Effector memory CD8-positive, alpha-beta T cell (primary cell): ENCODE results near the gene AVEN.
A peak's percentile ranks its signal among the peaks of the same experiment; 100 is the strongest.
"Not testable (repeated sequence)": the region's sequence is repeated elsewhere in the genome, so short reads cannot be mapped to it uniquely, and the experiment has no call there.

Experiments used
- ATAC-seq: fragments of 150-1000 bp; cut with Tn5 transposase; replicated peaks from 2 replicates; pipeline ENCODE4 v1.10.0; 2021; ENCODE audit warnings: mild to moderate bottlenecking, moderate library complexity
- DNase-seq, 3 experiments: peaks; one replicate each; pipeline ENCODE4 v3.0.0; 2021
- H3K27ac Mint-ChIP-seq, 2 donors: one replicate each; pipeline ENCODE4 v1.8.0; 2022; ENCODE audit warnings: mild to moderate bottlenecking in 2 of 2, mixed read lengths in 2 of 2, moderate library complexity in 2 of 2
- H3K27me3 Mint-ChIP-seq, 2 donors: one replicate each; pipeline ENCODE4 v1.8.0; 2022; ENCODE audit warnings: mixed read lengths in 2 of 2
- H3K36me3 Mint-ChIP-seq: one replicate; pipeline ENCODE4 v1.8.0; 2022; ENCODE audit warnings: mild to moderate bottlenecking, moderate library complexity, mixed read lengths; ENCODE audit not compliant: insufficient read depth
- H3K4me1 Mint-ChIP-seq, 2 donors: one replicate each; pipeline ENCODE4 v1.8.0; 2022; ENCODE audit warnings: low read depth in 2 of 2, mixed read lengths in 2 of 2
- H3K4me3 Mint-ChIP-seq, 2 donors: one replicate each; pipeline ENCODE4 v1.8.0; 2022; ENCODE audit warnings: mild to moderate bottlenecking in 2 of 2, mixed read lengths in 2 of 2, moderate library complexity in 2 of 2
- H3K9me3 Mint-ChIP-seq, 2 donors: one replicate each; pipeline ENCODE4 v1.8.0; 2022; ENCODE audit warnings: mixed read lengths in 2 of 2

AVEN gene

GRCh38 chr15:34055868-34056595 lies 17.0 kb upstream of the AVEN start:
- Mint-ChIP-seq H3K27ac (no peak overlapping the region), H3K4me3 (no peak overlapping the region)
- no peak for DNase-seq

GRCh38 chr15:34054081-34054707 lies 15.2 kb upstream of the AVEN start:
- Mint-ChIP-seq H3K27me3 (peaks cover 11 to 13% of the 10 kb centered on the region in 2 donors), H3K9me3 (peaks cover 9 to 18% of the 10 kb centered on the region in 2 donors), H3K4me3 (no peak overlapping the region), H3K27ac (no peak overlapping the region), H3K4me1 (no peaks in the 10 kb centered on the region), H3K36me3 (no peaks in the 10 kb centered on the region)
- ATAC-seq (no peak), DNase-seq (no peak)

More at GRCh38 chr15:34055868-34056595, 17.0 kb upstream of the AVEN start:
- H3K36me3 Mint-ChIP-seq: no peaks in the 10 kb centered on the region
- no peak for ATAC-seq
- peaks cover 5 to 9% of the 10 kb centered on the region in 2 donors for H3K27me3 Mint-ChIP-seq
- H3K9me3 Mint-ChIP-seq: peaks cover 2 to 9% of the 10 kb centered on the region in 2 donors
- H3K4me1 Mint-ChIP-seq: no peaks in the 10 kb centered on the region

GRCh38 chr15:34050385-34050784 lies 11.4 kb upstream of the AVEN start:
- H3K4me3 Mint-ChIP-seq, H3K4me1 Mint-ChIP-seq, H3K36me3 Mint-ChIP-seq, ATAC-seq, DNase-seq, H3K27ac Mint-ChIP-seq: not testable (repeated sequence)
- peaks cover 11 to 13% of the 10 kb centered on the region in 2 donors for H3K27me3 Mint-ChIP-seq
- H3K9me3 Mint-ChIP-seq: peaks cover 9 to 18% of the 10 kb centered on the region in 2 donors

DNA sequence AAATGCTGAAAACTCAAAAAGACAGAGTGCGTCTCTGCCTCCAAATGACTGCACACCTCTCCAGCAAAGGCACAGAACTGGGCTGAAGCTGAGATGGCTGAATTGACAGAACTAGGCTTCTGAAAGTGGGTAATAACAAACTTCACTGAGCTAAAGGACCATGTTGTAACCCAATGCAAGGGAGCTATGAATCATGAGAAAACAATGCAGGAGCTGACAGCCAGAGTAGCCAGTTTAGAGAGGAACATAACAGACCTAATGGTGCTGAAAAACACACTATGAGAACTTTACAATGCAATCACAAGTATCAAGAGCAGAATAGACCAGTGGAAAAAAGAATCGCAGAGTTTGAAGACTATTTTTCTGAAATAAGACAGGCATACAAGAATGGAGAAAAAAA lies 10.1 kb upstream of the AVEN start:
- peaks cover 11 to 13% of the 10 kb centered on the region in 2 donors for H3K27me3 Mint-ChIP-seq
- H3K36me3 Mint-ChIP-seq: no peaks in the 10 kb centered on the region
- H3K27ac Mint-ChIP-seq: no peak overlapping the region
- no peaks in the 10 kb centered on the region for H3K4me1 Mint-ChIP-seq
- no peak for ATAC-seq
- H3K4me3 Mint-ChIP-seq: no peak overlapping the region
- no peak for DNase-seq
- H3K9me3 Mint-ChIP-seq: peaks cover 9 to 18% of the 10 kb centered on the region in 2 donors

DNA sequence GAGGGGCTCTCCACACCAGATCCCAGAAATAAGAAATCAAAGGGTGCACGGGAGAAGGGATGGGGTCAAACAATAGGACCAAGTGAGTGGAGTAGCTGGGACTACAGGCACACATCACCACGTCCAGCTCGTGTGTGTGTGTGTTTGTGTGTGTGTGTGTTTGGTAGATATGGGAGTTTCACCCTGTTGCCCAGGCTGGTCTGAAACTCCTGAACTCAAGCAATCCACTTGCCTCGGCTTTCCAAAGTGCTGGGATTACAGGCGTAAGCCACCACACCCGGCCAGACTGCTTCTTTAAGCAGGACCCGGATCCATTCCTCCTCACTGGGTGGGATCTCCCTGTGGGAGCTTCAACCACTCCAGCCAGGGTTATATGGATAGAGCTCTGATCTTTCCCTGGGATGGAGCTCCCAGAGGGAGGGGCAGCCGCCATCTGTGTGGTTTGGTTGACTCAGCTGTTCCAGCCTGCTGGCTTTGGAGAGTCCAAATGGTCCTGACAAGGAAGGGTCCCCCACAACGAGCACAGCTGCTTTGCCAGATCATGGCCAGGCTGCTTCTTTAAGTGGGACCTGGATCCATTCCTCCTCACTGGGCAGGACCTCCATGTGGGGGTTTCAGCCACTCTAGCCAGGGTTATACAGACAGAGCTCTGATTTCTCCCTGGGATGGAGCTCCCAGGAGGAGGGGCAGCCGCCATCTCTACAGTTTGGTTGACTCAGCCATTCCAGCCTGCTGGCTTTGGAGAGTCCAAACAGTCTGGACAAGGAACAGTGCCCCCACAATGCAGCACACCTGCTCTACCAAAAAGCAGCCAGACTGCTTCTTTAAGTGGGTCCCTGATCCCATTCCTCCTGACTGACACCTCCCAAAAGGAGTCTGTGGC lies 9.1 kb upstream of the AVEN start:
- no peaks in the 10 kb centered on the region for H3K4me1 Mint-ChIP-seq

DNA sequence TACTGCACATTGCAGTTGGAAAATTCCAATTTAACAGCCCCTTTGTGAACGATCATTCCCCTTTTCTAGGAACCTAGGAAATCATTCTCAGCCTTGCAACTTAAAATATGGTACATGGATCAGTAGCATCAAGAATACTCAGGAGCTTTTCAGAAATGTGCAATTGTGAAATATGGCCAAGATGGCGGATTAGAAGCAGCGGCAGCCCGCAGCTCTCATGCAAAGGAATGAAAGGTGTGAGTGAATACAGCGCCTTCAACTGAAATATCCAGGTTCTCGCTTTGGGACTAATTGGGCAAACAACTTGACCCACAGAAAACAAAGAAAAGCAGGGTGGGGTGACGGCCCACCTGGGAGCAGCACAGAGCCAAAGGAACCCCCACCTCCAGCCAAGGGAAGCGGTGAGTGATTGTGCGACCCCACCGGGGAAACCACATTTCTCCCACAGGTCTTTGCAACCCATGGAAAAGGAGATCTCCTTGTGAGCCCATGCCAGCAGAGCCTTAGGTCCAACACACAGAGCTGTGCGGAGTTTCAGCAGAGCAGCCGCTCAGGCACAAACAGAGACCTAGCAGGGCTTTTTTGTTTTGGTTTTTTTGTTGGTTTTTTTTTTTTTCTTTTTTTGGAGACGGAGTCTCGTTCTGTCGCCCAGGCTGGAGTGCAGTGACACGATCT lies 7.6 kb upstream of the AVEN start:
- Mint-ChIP-seq H3K36me3 (no peaks in the 10 kb centered on the region), H3K9me3 (peaks cover 9 to 15% of the 10 kb centered on the region in 2 donors), H3K27ac (no peak overlapping the region), H3K4me1 (no peaks in the 10 kb centered on the region), H3K4me3 (no peak overlapping the region), H3K27me3 (peaks cover 9 to 11% of the 10 kb centered on the region in 2 donors)
- ATAC-seq: no peak
- DNase-seq: no peak

More for the DNA sequence above, 9.1 kb upstream of the AVEN start:
- Mint-ChIP-seq H3K36me3 (no peaks in the 10 kb centered on the region), H3K4me3 (no peak overlapping the region), H3K27ac (no peak overlapping the region), H3K27me3 (peaks cover 11 to 13% of the 10 kb centered on the region in 2 donors), H3K9me3 (peaks cover 9 to 18% of the 10 kb centered on the region in 2 donors)
- no peak for DNase-seq
- no peak for ATAC-seq

- Mint-ChIP-seq H3K27me3 (no peaks in the 10 kb centered on the region), H3K36me3 (no peaks in the 10 kb centered on the region), H3K27ac (no peak overlapping the region), H3K9me3 (no peaks in the 10 kb centered on the region), H3K4me1 (peaks cover 3 to 10% of the 10 kb centered on the region in 2 donors), H3K4me3 (no peak overlapping the region)
- no peak for ATAC-seq
- no peak for DNase-seq
Observed at GRCh38 chr15:34043813-34044212, 4.8 kb upstream of the AVEN start.

DNA sequence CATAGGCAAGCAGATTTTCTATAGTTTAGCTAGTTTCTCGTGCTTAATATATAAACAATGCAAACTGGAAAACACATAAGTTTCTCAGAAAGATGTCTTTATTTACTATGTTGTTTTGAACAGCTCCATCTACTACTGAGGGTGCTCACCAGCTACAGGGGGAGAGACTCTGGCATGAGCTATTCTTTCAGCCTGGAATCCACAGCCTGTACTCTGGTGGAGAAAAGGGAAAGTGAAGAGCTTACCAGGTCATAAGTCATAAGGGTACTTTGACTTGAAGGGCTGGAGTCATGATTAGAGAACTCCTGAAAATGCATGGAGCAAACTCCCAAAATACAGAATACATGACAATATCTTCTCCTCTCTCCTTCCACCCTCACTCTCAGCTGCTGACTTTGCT lies 4.4 kb upstream of the AVEN start:
- Mint-ChIP-seq H3K36me3 (no peaks in the 10 kb centered on the region), H3K9me3 (no peaks in the 10 kb centered on the region), H3K4me1 (peaks cover 3 to 10% of the 10 kb centered on the region in 2 donors), H3K4me3 (no peak overlapping the region), H3K27me3 (no peaks in the 10 kb centered on the region), H3K27ac (no peak overlapping the region)
- no peak for ATAC-seq
- DNase-seq: no peak

DNA sequence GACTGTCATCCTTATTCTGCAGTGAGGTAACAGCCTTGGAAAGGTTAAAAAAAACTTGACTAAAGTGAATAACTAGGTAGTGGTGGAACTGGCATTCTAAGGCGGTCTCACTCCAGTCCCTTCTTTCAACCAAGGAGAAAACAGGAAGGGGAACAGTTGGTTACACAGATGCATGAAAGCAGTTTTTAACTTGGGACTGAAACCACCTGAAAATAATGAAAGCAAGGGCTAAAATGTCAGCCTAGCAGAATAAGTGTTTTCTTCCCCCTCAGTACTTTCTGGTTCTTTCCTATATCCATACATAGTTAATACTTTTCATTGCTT lies 748 bp upstream of the AVEN start:
- Mint-ChIP-seq H3K4me1 (peaks cover 7 to 16% of the 10 kb centered on the region in 2 donors), H3K36me3 (peaks cover 3% of the 10 kb centered on the region), H3K9me3 (no peaks in the 10 kb centered on the region), H3K27me3 (no peaks in the 10 kb centered on the region), H3K27ac (peak overlapping the region in 1 of 2 donors; percentile 70), H3K4me3 (peak overlapping the region; percentile 79 to 83)
- DNase-seq: no peak
- no peak for ATAC-seq

DNA sequence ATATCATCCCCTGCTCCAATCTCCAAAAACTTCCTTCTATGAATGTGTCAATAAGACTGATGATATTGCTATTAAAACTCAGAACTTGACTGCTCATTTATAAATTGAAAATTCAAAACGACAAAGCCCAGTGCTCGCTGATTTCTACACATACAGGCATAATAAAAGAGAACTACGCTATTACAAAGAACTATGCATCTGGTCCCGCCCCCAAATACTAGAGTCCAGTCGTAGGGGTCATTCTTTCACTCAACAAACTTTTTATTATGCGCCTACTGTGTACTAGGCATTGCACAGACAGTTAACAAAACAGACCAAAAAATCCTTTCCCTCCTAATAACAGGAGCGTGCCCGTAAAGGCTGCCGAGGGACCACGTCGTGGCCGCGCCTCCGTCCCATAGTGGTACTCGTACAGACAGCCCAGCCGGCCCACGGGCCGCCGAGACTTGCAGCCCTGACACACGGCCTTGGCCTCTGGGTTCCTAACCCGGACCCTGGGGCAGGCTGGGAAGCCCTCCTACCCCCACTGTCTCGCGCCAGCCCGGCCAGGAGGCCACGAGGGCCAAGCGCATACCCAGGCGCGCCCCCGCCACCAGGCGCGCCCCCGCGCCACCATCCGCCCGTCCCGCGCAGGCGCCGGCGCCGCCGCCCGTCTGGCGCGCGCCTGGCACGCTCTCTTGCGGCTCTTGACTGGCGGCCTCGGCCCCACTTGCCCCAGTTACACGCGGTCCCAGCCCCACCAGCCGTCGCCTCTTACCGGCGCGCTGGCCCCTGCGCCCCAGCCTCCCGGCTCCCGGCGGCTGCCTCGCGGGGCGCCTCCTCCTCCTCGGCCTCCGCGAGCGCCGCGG lies 757 bp downstream of the AVEN start:
- peak overlapping the region; percentile 88 to 90 for H3K27ac Mint-ChIP-seq
- ATAC-seq: peak; percentile 88
- H3K4me1 Mint-ChIP-seq: peaks cover 7 to 16% of the 10 kb centered on the region in 2 donors
- H3K36me3 Mint-ChIP-seq: peaks cover 3% of the 10 kb centered on the region
- H3K4me3 Mint-ChIP-seq: peak overlapping the region; percentile 83 to 86
- peak; percentile 61 to 66 (median 62) for DNase-seq
- no peaks in the 10 kb centered on the region for H3K27me3 Mint-ChIP-seq
- H3K9me3 Mint-ChIP-seq: no peaks in the 10 kb centered on the region

DNA sequence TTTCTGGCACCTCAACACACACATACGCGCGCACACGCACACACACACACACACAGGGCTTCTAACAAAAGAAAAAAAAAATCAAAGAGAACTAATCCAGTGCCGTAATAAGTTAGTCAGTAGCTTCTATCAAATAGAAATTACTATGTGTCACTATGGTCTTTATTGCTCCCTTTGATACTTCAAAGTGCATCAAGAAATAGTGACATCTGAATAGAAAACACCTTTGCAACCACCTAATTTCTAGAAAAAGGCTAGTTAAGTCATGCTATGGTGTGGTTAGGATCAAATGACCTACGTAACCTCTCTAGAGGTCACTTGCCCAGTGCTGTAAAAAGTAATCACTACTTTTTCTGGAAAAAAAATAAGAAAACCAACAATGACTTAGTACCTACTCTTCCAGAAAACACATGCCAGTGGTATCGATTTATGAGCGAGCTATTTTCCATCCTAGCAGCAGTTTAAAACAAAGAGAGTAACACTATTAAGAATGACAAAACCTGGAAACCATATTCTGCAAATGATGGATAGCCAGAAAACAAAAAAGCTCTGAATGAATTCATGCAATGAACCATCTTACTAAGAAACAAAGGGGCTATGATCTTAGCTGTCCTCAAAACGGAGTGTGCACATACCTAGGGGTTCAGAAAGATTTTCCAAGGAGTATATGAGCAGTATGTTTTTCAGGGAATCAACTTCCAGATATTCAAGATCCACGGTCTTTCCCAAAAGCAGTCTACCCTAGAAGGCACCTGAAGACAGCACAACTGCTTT lies 6.8 kb downstream of the AVEN start:
- no peaks in the 10 kb centered on the region for H3K9me3 Mint-ChIP-seq
- no peaks in the 10 kb centered on the region for H3K27me3 Mint-ChIP-seq
- no peak overlapping the region for H3K27ac Mint-ChIP-seq
- H3K4me3 Mint-ChIP-seq: no peak overlapping the region
- no peaks in the 10 kb centered on the region for H3K36me3 Mint-ChIP-seq
- H3K4me1 Mint-ChIP-seq: peaks cover 0 to 4% of the 10 kb centered on the region in 2 donors
- DNase-seq (no peak), ATAC-seq (no peak)

DNA sequence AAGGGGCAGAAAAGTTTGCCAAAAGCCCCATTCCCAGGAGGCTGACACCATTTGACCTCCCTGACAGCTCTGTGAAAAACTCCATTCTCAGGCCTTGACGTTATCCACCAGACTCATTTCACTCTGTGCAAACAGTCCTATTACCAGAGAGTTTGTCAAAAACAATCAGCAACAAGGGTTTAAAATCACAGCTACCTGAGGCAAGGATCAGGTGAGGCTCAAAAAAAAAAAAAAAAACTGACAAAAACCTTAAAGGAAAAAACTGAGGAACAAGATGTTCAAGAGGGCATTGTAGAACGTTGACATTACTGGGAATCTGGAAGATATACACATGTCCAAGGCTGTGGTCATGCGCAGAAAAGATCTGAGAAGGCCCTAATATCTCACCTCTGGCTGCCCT lies 11.4 kb downstream of the AVEN start:
- ATAC-seq (no peak), DNase-seq (no peak)
- no peaks in the 10 kb centered on the region for H3K27me3 Mint-ChIP-seq

More for the DNA sequence above, 11.4 kb downstream of the AVEN start:
- H3K36me3 Mint-ChIP-seq: no peaks in the 10 kb centered on the region
- no peak overlapping the region for H3K4me3 Mint-ChIP-seq
- no peaks in the 10 kb centered on the region for H3K9me3 Mint-ChIP-seq
- H3K27ac Mint-ChIP-seq: no peak overlapping the region
- H3K4me1 Mint-ChIP-seq: peaks cover 0 to 7% of the 10 kb centered on the region in 2 donors
